IMR-90 (cell line): ENCODE results near the gene P4HA1. TPM values are rescaled to one million over a fixed set of nuclear protein-coding genes. Genes with fewer than 3 reads are reported as not detected.

ENCODE experiments used
- ATAC-seq: fragments of 200-7000 bp; cut with Tn5 transposase; 2 replicates; pipeline ENCODE4 v1.9.1; 2020; ENCODE audit warnings: low read depth, mild to moderate bottlenecking, moderate library complexity
- BruUV-seq: library from RNA; stranded (reverse); fragments of 400-500 nt; replicated peaks from 2 replicates; lab custom pipeline; 2021; lab: Mats Ljungman, UMichigan
- CTCF ChIA-PET: fragments of 300-600 bp; formaldehyde crosslinking; extraction: SDS; loops from one replicate; lab custom pipeline; 2021; ENCODE audit warnings: antibody characterized with exemption; lab: Yijun Ruan, JAX
- POLR2A ChIA-PET: fragments of 300-600 bp; sonication (Branson Sonifier 250); formaldehyde crosslinking; loops from one replicate; lab custom pipeline; 2022; ENCODE audit warnings: antibody characterized with exemption; ENCODE audit not compliant: unreplicated experiment; lab: Charles Lee
- DNase-seq: peaks from one replicate; pipeline ENCODE4 v3.0.0; 2013
- H2AFZ ChIP-seq: replicated peaks from 2 replicates; pipeline ENCODE3; 2013; ENCODE audit warnings: low read length, mild to moderate bottlenecking; ENCODE audit not compliant: poor library complexity
- H2AK5ac ChIP-seq: 2 replicates; pipeline ENCODE4 v1.6.1; 2013; ENCODE audit warnings: low read depth, low read length, inconsistent platforms
- H2AK9ac ChIP-seq: replicated peaks from 2 replicates; pipeline ENCODE3; 2013; ENCODE audit warnings: mild to moderate bottlenecking, low read depth, low read length, moderate library complexity; ENCODE audit not compliant: poor library complexity
- H2BK120ac ChIP-seq: 2 replicates; pipeline ENCODE4 v1.6.1; 2013; ENCODE audit warnings: low read depth, low read length, inconsistent platforms
- H2BK15ac ChIP-seq: 3 replicates; pipeline ENCODE4 v1.6.1; 2013; ENCODE audit warnings: low read depth, low read length, inconsistent platforms
- H2BK20ac ChIP-seq: 2 replicates; pipeline ENCODE4 v1.6.1; 2013; ENCODE audit warnings: low read depth, mild to moderate bottlenecking, inconsistent platforms, low read length, moderate library complexity
- H2BK5ac ChIP-seq: 2 replicates; pipeline ENCODE4 v1.6.1; 2013; ENCODE audit warnings: mild to moderate bottlenecking, low read depth, low read length, inconsistent platforms; ENCODE audit not compliant: poor library complexity, severe bottlenecking
- H3K14ac ChIP-seq: replicated peaks from 2 replicates; pipeline ENCODE4 v1.6.1; 2013; ENCODE audit warnings: low read depth, low read length, inconsistent platforms
- H3K18ac ChIP-seq: 2 replicates; pipeline ENCODE4 v1.6.1; 2013; ENCODE audit warnings: low read depth, low read length, control low read depth
- H3K23ac ChIP-seq: 2 replicates; pipeline ENCODE4 v1.6.1; 2013; ENCODE audit warnings: low read depth, low read length, inconsistent platforms
- H3K27ac ChIP-seq: 2 replicates; pipeline ENCODE4 v1.5.1; 2013; ENCODE audit warnings: mild to moderate bottlenecking, control low read depth, low read length; ENCODE audit not compliant: insufficient read depth
- H3K27me3 ChIP-seq: 2 replicates; pipeline ENCODE4 v1.6.1; 2013; ENCODE audit warnings: low read length; ENCODE audit not compliant: control insufficient read depth, insufficient read depth
- H3K36me3 ChIP-seq: 2 replicates; pipeline ENCODE4 v1.6.1; 2013; ENCODE audit warnings: low read length, mixed read lengths; ENCODE audit not compliant: control insufficient read depth, insufficient read depth
- H3K4ac ChIP-seq: 2 replicates; pipeline ENCODE4 v1.6.1; 2013; ENCODE audit warnings: low read depth, low read length, inconsistent platforms
- H3K4me1 ChIP-seq: 2 replicates; pipeline ENCODE4 v1.6.1; 2013; ENCODE audit warnings: low read length, mixed read lengths; ENCODE audit not compliant: control insufficient read depth, insufficient read depth
- H3K4me2 ChIP-seq: 2 replicates; pipeline ENCODE4 v1.6.1; 2013; ENCODE audit warnings: low read depth, mild to moderate bottlenecking, control low read depth, low read length, moderate library complexity
- H3K4me3 ChIP-seq: 2 replicates; pipeline ENCODE4 v1.5.1; 2013; ENCODE audit warnings: low read depth, mild to moderate bottlenecking, control low read depth, low read length, moderate library complexity; ENCODE audit not compliant: insufficient read depth
- H3K56ac ChIP-seq: 2 replicates; pipeline ENCODE4 v1.6.1; 2013; ENCODE audit warnings: low read length, inconsistent platforms; ENCODE audit not compliant: insufficient read depth; ENCODE audit errors: extremely low read depth
- H3K79me1 ChIP-seq, 2 experiments: 2 replicates each; pipeline ENCODE4 v1.6.1; 2013; ENCODE audit warnings: low read length in 2 of 2, inconsistent platforms in 1 of 2, low read depth in 1 of 2
- H3K9ac ChIP-seq: 2 replicates; pipeline ENCODE4 v1.6.1; 2013; ENCODE audit warnings: low read depth, low read length, control low read depth
- H3K9me1 ChIP-seq: 2 replicates; pipeline ENCODE4 v1.6.1; 2013; ENCODE audit warnings: low read length, inconsistent platforms; ENCODE audit not compliant: insufficient read depth
- H3K9me3 ChIP-seq: 2 replicates; pipeline ENCODE4 v1.6.1; 2013; ENCODE audit warnings: low read length; ENCODE audit not compliant: control insufficient read depth, insufficient read depth
- H4K20me1 ChIP-seq: 2 replicates; pipeline ENCODE4 v1.6.1; 2013; ENCODE audit warnings: low read length, inconsistent platforms; ENCODE audit not compliant: insufficient read depth
- H4K5ac ChIP-seq: 2 replicates; pipeline ENCODE4 v1.6.1; 2013; ENCODE audit warnings: mild to moderate bottlenecking, low read depth, low read length, control low read depth
- H4K8ac ChIP-seq, 2 experiments: 2 replicates each; pipeline ENCODE4 v1.6.1; 2013; ENCODE audit warnings: low read depth in 2 of 2, low read length in 2 of 2, control low read depth in 1 of 2, inconsistent platforms in 1 of 2
- H4K91ac ChIP-seq: 2 replicates; pipeline ENCODE4 v1.6.1; 2013; ENCODE audit warnings: low read depth, low read length, inconsistent platforms; ENCODE audit not compliant: insufficient read depth
- BHLHE40 ChIP-seq: fragments of 150-350 bp; IDR thresholded peaks from 2 replicates; pipeline ENCODE4 v1.6.1; 2016; ENCODE audit warnings: mild to moderate bottlenecking, low read depth, low read length
- CEBPB ChIP-seq: IDR thresholded peaks from 2 replicates; pipeline ENCODE4 v1.6.1; 2012; ENCODE audit warnings: low read depth, low read length, improper control_type of control experiment
- CHD1 ChIP-seq: IDR thresholded peaks from 2 replicates; pipeline ENCODE4 v1.6.1; 2012; ENCODE audit warnings: low read depth, low read length, improper control_type of control experiment
- ELK1 ChIP-seq: fragments of 150-350 bp; IDR thresholded peaks from 2 replicates; pipeline ENCODE4 v1.6.1; 2016; ENCODE audit warnings: low read depth, mild to moderate bottlenecking, low read length, moderate library complexity, borderline replicate concordance
- MAFK ChIP-seq: IDR thresholded peaks from 2 replicates; pipeline ENCODE4 v1.6.1; 2012; ENCODE audit warnings: low read depth, low read length, improper control_type of control experiment
- MAZ ChIP-seq: IDR thresholded peaks from 2 replicates; pipeline ENCODE4 v1.6.1; 2012; ENCODE audit warnings: low read depth, mild to moderate bottlenecking, low read length, improper control_type of control experiment, moderate library complexity, borderline replicate concordance
- POLR2A ChIP-seq: IDR thresholded peaks from 2 replicates; pipeline ENCODE4 v1.6.1; 2012; ENCODE audit warnings: mild to moderate bottlenecking, low read depth, low read length
- RAD21 ChIP-seq: IDR thresholded peaks from 2 replicates; pipeline ENCODE4 v1.6.1; 2012; ENCODE audit warnings: low read length, improper control_type of control experiment
- RCOR1 ChIP-seq: IDR thresholded peaks from 2 replicates; pipeline ENCODE4 v1.6.1; 2012; ENCODE audit warnings: mild to moderate bottlenecking, low read length, improper control_type of control experiment; ENCODE audit not compliant: insufficient replicate concordance
- RFX5 ChIP-seq: IDR thresholded peaks from 2 replicates; pipeline ENCODE4 v1.8.0; 2012; ENCODE audit warnings: low read depth, mild to moderate bottlenecking, low read length, moderate library complexity
- SMC3 ChIP-seq: fragments of 150-350 bp; IDR thresholded peaks from 2 replicates; pipeline ENCODE4 v1.6.1; 2016; ENCODE audit warnings: low read depth, mild to moderate bottlenecking, antibody characterized with exemption, low read length, moderate library complexity
- WGBS, 2 experiments: methylation state at CpG; one replicate each; pipeline versions ENCODE4 v1.1.5 to v1.1.7; 2013; ENCODE audit warnings: missing lambda C conversion rate in 2 of 2; ENCODE audit not compliant: insufficient read length in 1 of 2; ENCODE audit errors: extremely low coverage in 2 of 2; 5-methylcytosine and 5-hydroxymethylcytosine counted together
- dilution Hi-C: fragments of 300-500 bp; cut with HindIII; formaldehyde crosslinking; loops from one replicate; pipeline ENCODE4 v1.14.3; 2018; ENCODE audit warnings: low sequenced_read_pairs; ENCODE audit not compliant: unreplicated experiment
- in situ Hi-C: fragments of 300-500 bp; cut with MboI; formaldehyde crosslinking; loops from 3 replicates; pipeline ENCODE4 v1.14.3; 2019; ENCODE audit warnings: low sequenced_read_pairs, inconsistent platforms, mixed read lengths
- intact Hi-C: fragments of 100-400 bp; cut with micrococcal nuclease; formaldehyde crosslinking; loops from 2 replicates; pipeline ENCODE4 v1.10.0; 2022
- polyA plus RNA-seq, 3 experiments: library from polyadenylated mRNA; depleted of rRNA; stranded (reverse); fragments of >200 nt; gene quantifications; 2 replicates each; pipeline ENCODE4 v1.2.3, GENCODE V29; 2012; ENCODE audit warnings: low replicate concordance in 1 of 3
- total RNA-seq: library from RNA; depleted of rRNA; stranded (reverse); fragments of >200 nt; gene quantifications from 2 replicates; pipeline ENCODE4 v1.2.3, GENCODE V29; 2012
- TF ChIP-seq, protein P1 (sequence below): conservative IDR thresholded peaks from 2 replicates; pipeline ENCODE4 v1.5.1; 2012; ENCODE audit warnings: mild to moderate bottlenecking, low read depth, low read length, improper control_type of control experiment
- TF ChIP-seq, protein P2 (sequence below): fragments of 150-350 bp; IDR thresholded peaks from 2 replicates; pipeline ENCODE4 v1.6.1; 2017; ENCODE audit warnings: mild to moderate bottlenecking, antibody characterized with exemption, low read length, low read depth

P4HA1 gene
- total and polyA plus RNA-seq, 2 of the 4 experiments (the other 2 are of a cell fraction), result 178 to 241 TPM

GRCh38 chr10:73119952-73120351 is 23.3 kb upstream of the P4HA1 start:
- Histone ChIP-seq H4K20me1 (no peaks in the 10 kb centered on the region), H3K79me1 (peaks cover 8 to 15% of the 10 kb centered on the region in 2 experiments; a peak in 3 of 4 replicates), H3K27me3 (no peaks in the 10 kb centered on the region), H3K14ac (no peak overlapping the region), H3K4me2 (no peak overlapping the region), H3K36me3 (peaks cover 1% of the 10 kb centered on the region; the same call in 1 of the 2 replicates), H3K56ac (no peak overlapping the region), H2BK5ac (no peak overlapping the region), H4K5ac (no peak overlapping the region), H3K18ac (no peak overlapping the region), H3K9me1 (no peaks in the 10 kb centered on the region; the same call in 1 of the 2 replicates), H3K4me1 (peaks cover 11% of the 10 kb centered on the region), H2AK5ac (no peak overlapping the region), H3K4ac (no peak overlapping the region), H3K9me3 (no peaks in the 10 kb centered on the region), H3K4me3 (no peak overlapping the region), H3K9ac (no peak overlapping the region), H2BK15ac (no peak overlapping the region), H3K23ac (no peak overlapping the region), H3K27ac (no peak overlapping the region), H4K8ac (no peak overlapping the region), H2BK120ac (no peak overlapping the region), H4K91ac (no peak overlapping the region), H2BK20ac (no peak overlapping the region), H2AFZ (no peak overlapping the region), H2AK9ac (no peak overlapping the region)
- CTCF ChIA-PET, result no interaction called here
- in situ Hi-C loops, result no loop called here
- no CpG with 5 or more reads among the region's 4 CpGs for WGBS, 2 experiments
- dilution Hi-C loops, result no loop called here
- POLR2A ChIA-PET, result no interaction called here
- ATAC-seq (no peak), DNase-seq (no peak)
- TF ChIP-seq, protein P1, sequence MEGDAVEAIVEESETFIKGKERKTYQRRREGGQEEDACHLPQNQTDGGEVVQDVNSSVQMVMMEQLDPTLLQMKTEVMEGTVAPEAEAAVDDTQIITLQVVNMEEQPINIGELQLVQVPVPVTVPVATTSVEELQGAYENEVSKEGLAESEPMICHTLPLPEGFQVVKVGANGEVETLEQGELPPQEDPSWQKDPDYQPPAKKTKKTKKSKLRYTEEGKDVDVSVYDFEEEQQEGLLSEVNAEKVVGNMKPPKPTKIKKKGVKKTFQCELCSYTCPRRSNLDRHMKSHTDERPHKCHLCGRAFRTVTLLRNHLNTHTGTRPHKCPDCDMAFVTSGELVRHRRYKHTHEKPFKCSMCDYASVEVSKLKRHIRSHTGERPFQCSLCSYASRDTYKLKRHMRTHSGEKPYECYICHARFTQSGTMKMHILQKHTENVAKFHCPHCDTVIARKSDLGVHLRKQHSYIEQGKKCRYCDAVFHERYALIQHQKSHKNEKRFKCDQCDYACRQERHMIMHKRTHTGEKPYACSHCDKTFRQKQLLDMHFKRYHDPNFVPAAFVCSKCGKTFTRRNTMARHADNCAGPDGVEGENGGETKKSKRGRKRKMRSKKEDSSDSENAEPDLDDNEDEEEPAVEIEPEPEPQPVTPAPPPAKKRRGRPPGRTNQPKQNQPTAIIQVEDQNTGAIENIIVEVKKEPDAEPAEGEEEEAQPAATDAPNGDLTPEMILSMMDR, result no peak
- no peak for TF ChIP-seq CHD1
- no peak for TF ChIP-seq POLR2A
- no peak for TF ChIP-seq CEBPB
- TF ChIP-seq BHLHE40, result no peak
- no peak for TF ChIP-seq RCOR1
- no peak for TF ChIP-seq MAZ
- no peak for TF ChIP-seq RAD21
- TF ChIP-seq SMC3, result no peak
- no peak for TF ChIP-seq RFX5
- no peak for TF ChIP-seq MAFK
- TF ChIP-seq, protein P2, sequence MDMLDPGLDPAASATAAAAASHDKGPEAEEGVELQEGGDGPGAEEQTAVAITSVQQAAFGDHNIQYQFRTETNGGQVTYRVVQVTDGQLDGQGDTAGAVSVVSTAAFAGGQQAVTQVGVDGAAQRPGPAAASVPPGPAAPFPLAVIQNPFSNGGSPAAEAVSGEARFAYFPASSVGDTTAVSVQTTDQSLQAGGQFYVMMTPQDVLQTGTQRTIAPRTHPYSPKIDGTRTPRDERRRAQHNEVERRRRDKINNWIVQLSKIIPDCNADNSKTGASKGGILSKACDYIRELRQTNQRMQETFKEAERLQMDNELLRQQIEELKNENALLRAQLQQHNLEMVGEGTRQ, result no peak
- TF ChIP-seq ELK1, result no peak
- intact Hi-C loops, result no loop called here
- no TSS peak for BruUV-seq
